CD4-positive, alpha-beta T cell (primary cell): ENCODE results near the gene JAG1. TPM values are rescaled to one million over a fixed set of nuclear protein-coding genes. Genes with fewer than 3 reads are reported as not detected.
A peak's percentile ranks its signal among the peaks of the same experiment; 100 is the strongest.

Source experiments
- ATAC-seq: fragments of 200-7000 bp; cut with Tn5 transposase; one replicate; pipeline ENCODE4 v1.10.0; 2022; ENCODE audit warnings: mild to moderate bottlenecking; ENCODE audit not compliant: poor library complexity
- CTCF ChIA-PET: fragments of 350-600 bp; sonication (Branson Sonifier 250); formaldehyde crosslinking; loops from one replicate; lab custom pipeline; 2021; ENCODE audit warnings: antibody characterized with exemption, inconsistent platforms; lab: Charles Lee
- POLR2A ChIA-PET: fragments of 350-600 bp; sonication (Branson Sonifier 250); formaldehyde crosslinking; loops from one replicate; lab custom pipeline; 2021; ENCODE audit warnings: antibody characterized with exemption, inconsistent platforms; lab: Charles Lee
- DNase-seq, 14 experiments: peaks; one replicate each; pipeline ENCODE4 v3.0.0-alpha.2; 2013 to 2020; ENCODE audit warnings: mixed read lengths in 2 of 14
- H3K27ac ChIP-seq, 2 donors: one replicate each; pipeline versions ENCODE4 v1.5.1 to v1.7.0; 2013; ENCODE audit warnings: low read length in 2 of 2, low read depth in 1 of 2, mild to moderate bottlenecking in 1 of 2
- H3K27me3 ChIP-seq, 2 experiments: 1 replicate in 1 of 2; 2 replicates in 1 of 2; pipeline versions ENCODE4 v1.6.1 to v1.7.0; 2013; ENCODE audit warnings: low read length in 2 of 2, control low read depth in 1 of 2, mild to moderate bottlenecking in 1 of 2, moderate library complexity in 1 of 2; ENCODE audit not compliant: insufficient read depth in 2 of 2, control insufficient read depth in 1 of 2
- H3K36me3 ChIP-seq: one replicate; pipeline ENCODE4 v1.6.1; 2013; ENCODE audit warnings: low read length, control low read depth; ENCODE audit not compliant: insufficient read depth
- H3K4me1 ChIP-seq: one replicate; pipeline ENCODE4 v1.6.1; 2013; ENCODE audit warnings: low read length, control low read depth; ENCODE audit not compliant: insufficient read depth
- H3K4me3 ChIP-seq: one replicate; pipeline ENCODE4 v1.5.1; 2013; ENCODE audit warnings: mild to moderate bottlenecking, low read length, moderate library complexity
- H3K9me3 ChIP-seq, 2 experiments: 1 replicate in 1 of 2; 2 replicates in 1 of 2; pipeline versions ENCODE4 v1.6.1 to v1.7.0; 2013; ENCODE audit warnings: low read length in 2 of 2, mild to moderate bottlenecking in 2 of 2, control low read depth in 1 of 2, moderate library complexity in 1 of 2; ENCODE audit not compliant: control insufficient read depth in 1 of 2, insufficient read depth in 1 of 2
- H3K27ac Mint-ChIP-seq: one replicate; pipeline ENCODE4 v1.8.0; 2020; ENCODE audit warnings: mixed read lengths
- H3K27me3 Mint-ChIP-seq: one replicate; pipeline ENCODE4 v1.8.0; 2021; ENCODE audit warnings: mixed read lengths
- H3K36me3 Mint-ChIP-seq: one replicate; pipeline ENCODE4 v1.8.0; 2021; ENCODE audit warnings: low read depth, mixed read lengths
- H3K4me1 Mint-ChIP-seq: one replicate; pipeline ENCODE4 v1.8.0; 2021; ENCODE audit warnings: low read depth, mixed read lengths
- H3K4me3 Mint-ChIP-seq: one replicate; pipeline ENCODE4 v1.8.0; 2020; ENCODE audit warnings: mild to moderate bottlenecking, mixed read lengths
- H3K9me3 Mint-ChIP-seq: one replicate; pipeline ENCODE4 v1.8.0; 2020; ENCODE audit warnings: mixed read lengths
- CTCF ChIP-seq: fragments of 200-600 bp; IDR thresholded peaks from one replicate; pipeline ENCODE4 v1.8.0; 2022; ENCODE audit warnings: antibody characterized with exemption, mild to moderate bottlenecking
- intact Hi-C, 2 experiments: fragments of 100-400 bp; cut with DNase I in 1 of 2; cut with micrococcal nuclease in 1 of 2; formaldehyde crosslinking; loops; one replicate each; pipeline versions ENCODE4 v1.15.1 to v1.9.0; 2023 to 2025; cut with DNase I, micrococcal nuclease
- total RNA-seq, 174 experiments: library from RNA in 2 of 174; stranded (reverse) in 2 of 174; gene quantifications; one replicate each; pipeline ENCODE4 v1.2.3 and lab custom pipeline; 2021 to 2026

JAG1 gene
- total RNA-seq, 2 experiments from 2014 or later, result 0.77 to 1.2 TPM

GRCh38 chr20:10676518-10676917 is 2.7 kb upstream of the JAG1 start:
- TF ChIP-seq CTCF, result no peak
- H3K27me3 ChIP-seq, result peaks cover 29 to 48% of the 10 kb centered on the region in 2 experiments
- intact Hi-C loops, result no loop called here
- ChIA-PET POLR2A (no interaction called here), CTCF (no interaction called here)
- DNase-seq, result peak in 2 of 14 experiments; percentile 8 to 14
- H3K4me1 ChIP-seq, result peaks cover 29% of the 10 kb centered on the region
- H3K4me3 Mint-ChIP-seq, result no peak overlapping the region
- H3K9me3 Mint-ChIP-seq, result no peaks in the 10 kb centered on the region
- H3K27ac Mint-ChIP-seq, result no peak overlapping the region
- H3K27me3 Mint-ChIP-seq, result peaks cover 60% of the 10 kb centered on the region
- ATAC-seq, result no peak
- H3K27ac ChIP-seq, result no peak overlapping the region
- peaks cover 19% of the 10 kb centered on the region for H3K4me1 Mint-ChIP-seq
- no peaks in the 10 kb centered on the region for H3K36me3 Mint-ChIP-seq
- H3K36me3 ChIP-seq, result no peaks in the 10 kb centered on the region
- no peak overlapping the region for H3K4me3 ChIP-seq
- peaks cover 0 to 12% of the 10 kb centered on the region in 2 experiments for H3K9me3 ChIP-seq

GRCh38 chr20:10675450-10675848 is 1.6 kb upstream of the JAG1 start:
- CTCF ChIA-PET, result interaction anchor here (0.6 kb wide), 1 partner anchor 697 kb away, joined by 3 read pairs; no protein-coding TSS in a partner anchor
- H3K4me3 ChIP-seq, result no peak overlapping the region
- peaks cover 33% of the 10 kb centered on the region for H3K4me1 ChIP-seq
- intact Hi-C loops, result no loop called here
- Mint-ChIP-seq H3K4me3 (peak overlapping the region; percentile 73), H3K9me3 (no peaks in the 10 kb centered on the region), H3K27ac (no peak overlapping the region), H3K27me3 (peaks cover 61% of the 10 kb centered on the region), H3K4me1 (peaks cover 30% of the 10 kb centered on the region), H3K36me3 (no peaks in the 10 kb centered on the region)
- TF ChIP-seq CTCF, result no peak
- peaks cover 0 to 12% of the 10 kb centered on the region in 2 experiments for H3K9me3 ChIP-seq
- no peak for DNase-seq
- H3K27ac ChIP-seq, result no peak overlapping the region
- H3K36me3 ChIP-seq, result no peaks in the 10 kb centered on the region
- ATAC-seq, result no peak
- H3K27me3 ChIP-seq, result peaks cover 40 to 57% of the 10 kb centered on the region in 2 experiments
- POLR2A ChIA-PET, result no interaction called here

GRCh38 chr20:10674684-10675449 is 1.1 kb upstream of the JAG1 start:
- H3K27me3 ChIP-seq, result peaks cover 44 to 59% of the 10 kb centered on the region in 2 experiments
- no peaks in the 10 kb centered on the region for H3K36me3 ChIP-seq
- ATAC-seq (no peak), DNase-seq (peak in 3 of 14 experiments; percentile 20 to 43 (median 38))
- no peaks in the 10 kb centered on the region for H3K9me3 Mint-ChIP-seq
- H3K9me3 ChIP-seq, result peaks cover 0 to 12% of the 10 kb centered on the region in 2 experiments
- TF ChIP-seq CTCF, result no peak
- H3K36me3 Mint-ChIP-seq, result no peaks in the 10 kb centered on the region
- peaks cover 66% of the 10 kb centered on the region for H3K27me3 Mint-ChIP-seq
- peak overlapping the region; percentile 54 for H3K4me3 Mint-ChIP-seq
- H3K4me1 Mint-ChIP-seq, result peaks cover 34% of the 10 kb centered on the region
- intact Hi-C loops, result no loop called here
- ChIA-PET POLR2A (no interaction called here), CTCF (no interaction called here)
- peaks cover 33% of the 10 kb centered on the region for H3K4me1 ChIP-seq
- no peak overlapping the region for H3K27ac ChIP-seq
- no peak overlapping the region for H3K27ac Mint-ChIP-seq
- peak overlapping the region; percentile 31 for H3K4me3 ChIP-seq
